ENCODE results near the gene OR7A10. TPM values are rescaled to one million over a fixed set of nuclear protein-coding genes. Genes with fewer than 3 reads are reported as not detected.

The OR7A10 gene
- total RNA-seq, 6 experiments from 2014 or later: not detected

- Mint-ChIP-seq H3K36me3 (ENCODE audit: low read depth) (no peaks in the 10 kb centered on the region), H3K9me3 (peaks cover 5% of the 10 kb centered on the region; the same call in 1 of the 2 replicates), H3K4me3 (no peak overlapping the region), H3K4me1 (ENCODE audit: low read depth) (no peaks in the 10 kb centered on the region), H3K27ac (no peak overlapping the region), H3K27me3 (ENCODE audit: insufficient read depth) (peaks cover 2% of the 10 kb centered on the region)
- no peak for DNase-seq
- no peak for TF ChIP-seq CTCF (IDR thresholded peaks at IDR 0.05)
Observed at GRCh38 chr19:14814982-14815652, 33.6 kb downstream of the OR7A10 start.

- no peaks in the 10 kb centered on the region for H3K4me1 Mint-ChIP-seq (ENCODE audit: low read depth)
- no peak overlapping the region for H3K27ac Mint-ChIP-seq
- H3K9me3 Mint-ChIP-seq: no peaks in the 10 kb centered on the region; the same call in 1 of the 2 replicates
- no peaks in the 10 kb centered on the region; the same call in 1 of the 2 replicates for H3K27me3 Mint-ChIP-seq (ENCODE audit: insufficient read depth)
- DNase-seq: no peak
- no peak for TF ChIP-seq CTCF (IDR thresholded peaks at IDR 0.05)
- H3K36me3 Mint-ChIP-seq (ENCODE audit: low read depth): no peaks in the 10 kb centered on the region
- H3K4me3 Mint-ChIP-seq: no peak overlapping the region
Observed at GRCh38 chr19:14809272-14810057, 39.3 kb downstream of the OR7A10 start.

- H3K4me3 Mint-ChIP-seq: no peak overlapping the region
- no peak for TF ChIP-seq CTCF (IDR thresholded peaks at IDR 0.05)
- no peaks in the 10 kb centered on the region for H3K4me1 Mint-ChIP-seq (ENCODE audit: low read depth)
- H3K9me3 Mint-ChIP-seq: peaks cover 2% of the 10 kb centered on the region; the same call in 1 of the 2 replicates
- peaks cover 4% of the 10 kb centered on the region; the same call in 1 of the 2 replicates for H3K36me3 Mint-ChIP-seq (ENCODE audit: low read depth)
- H3K27ac Mint-ChIP-seq: no peak overlapping the region
- H3K27me3 Mint-ChIP-seq (ENCODE audit: insufficient read depth): peaks cover 2% of the 10 kb centered on the region; the same call in 1 of the 2 replicates
- no peak for DNase-seq
Observed at GRCh38 chr19:14804765-14805164, 44.0 kb downstream of the OR7A10 start.

GRCh38 chr19:14798760-14799159, 50.0 kb downstream of the OR7A10 start:
- no peak for DNase-seq
- no peaks in the 10 kb centered on the region; the same call in 1 of the 2 replicates for H3K4me1 Mint-ChIP-seq (ENCODE audit: low read depth)
- no peak for TF ChIP-seq CTCF (IDR thresholded peaks at IDR 0.05)
- H3K9me3 Mint-ChIP-seq: peaks cover 10% of the 10 kb centered on the region; the same call in 1 of the 2 replicates
- peaks cover 4% of the 10 kb centered on the region; the same call in 1 of the 2 replicates for H3K36me3 Mint-ChIP-seq (ENCODE audit: low read depth)
- H3K27ac Mint-ChIP-seq: no peak overlapping the region
- H3K27me3 Mint-ChIP-seq (ENCODE audit: insufficient read depth): peaks cover 2% of the 10 kb centered on the region; the same call in 1 of the 2 replicates
- no peak overlapping the region for H3K4me3 Mint-ChIP-seq

- H3K27ac Mint-ChIP-seq: no peak overlapping the region
- DNase-seq: no peak
- H3K9me3 Mint-ChIP-seq: peaks cover 10% of the 10 kb centered on the region; the same call in 1 of the 2 replicates
- peaks cover 2% of the 10 kb centered on the region; the same call in 1 of the 2 replicates for H3K27me3 Mint-ChIP-seq (ENCODE audit: insufficient read depth)
- no peak for TF ChIP-seq CTCF (IDR thresholded peaks at IDR 0.05)
- H3K36me3 Mint-ChIP-seq (ENCODE audit: low read depth): no peaks in the 10 kb centered on the region
- no peak overlapping the region for H3K4me3 Mint-ChIP-seq
- H3K4me1 Mint-ChIP-seq (ENCODE audit: low read depth): no peaks in the 10 kb centered on the region; the same call in 1 of the 2 replicates
Observed at GRCh38 chr19:14796021-14796420, 52.7 kb downstream of the OR7A10 start.
